ENCODE measurements around the gene KCNQ1.

KCNQ1 gene

DNA sequence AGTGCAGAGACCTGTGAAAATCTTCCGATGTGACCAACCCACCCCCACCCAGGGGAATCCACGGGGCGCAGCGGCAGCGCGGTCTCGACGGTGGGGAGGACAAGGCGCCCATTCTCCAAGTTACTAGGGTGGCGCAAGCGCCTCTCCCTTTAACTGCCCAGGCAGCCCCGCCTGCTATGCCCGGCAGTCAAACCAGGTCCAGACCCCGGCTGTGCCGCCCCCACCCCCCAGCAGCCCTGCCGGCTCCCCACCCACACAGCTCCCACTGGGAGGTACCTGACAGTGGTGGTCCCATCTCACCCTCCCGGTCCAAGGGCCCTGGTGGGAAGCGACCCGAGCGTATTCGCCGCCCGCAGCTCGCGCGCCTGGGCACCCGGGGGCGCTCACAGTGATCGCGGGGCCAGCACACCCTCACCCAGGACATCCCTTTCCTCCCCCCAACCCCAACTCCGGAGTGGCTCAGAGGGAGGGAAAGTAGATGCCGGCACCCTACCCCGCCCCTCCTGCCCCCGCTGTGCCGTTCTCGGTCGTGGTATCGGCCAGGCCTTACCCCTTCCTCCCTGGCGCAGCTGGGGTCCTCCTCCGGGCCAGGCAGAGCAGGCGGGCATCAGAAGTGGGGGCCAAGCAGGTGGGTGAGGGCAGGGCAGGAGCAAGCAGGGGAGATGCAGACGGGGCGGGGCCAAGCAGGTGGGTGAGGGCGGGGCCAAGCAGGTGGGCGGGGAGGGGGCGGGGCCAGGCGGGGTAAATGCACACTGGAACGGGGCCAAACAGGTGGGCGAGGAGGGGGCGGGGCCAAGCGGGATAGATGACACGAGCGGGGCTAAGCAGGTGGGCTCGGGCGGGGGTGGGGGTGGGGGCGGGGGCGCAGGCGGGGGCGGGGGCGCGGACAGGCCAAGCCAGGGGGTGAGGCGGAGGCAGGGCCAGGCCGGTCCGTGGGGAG, 657 bp upstream of the KCNQ1 start, which contains the start of gene TRPM5:
Gene TRPM5 (minus strand): TSS at position 634 of the 940 bp plus-strand sequence. CDS start 21,478 bp downstream, outside the sequence.
- H3K4me1 Mint-ChIP-seq, result peaks cover 47% of the 10 kb centered on the region
- H3K27me3 Mint-ChIP-seq, result no peaks in the 10 kb centered on the region
- no peaks in the 10 kb centered on the region for H3K9me3 Mint-ChIP-seq
- no peaks in the 10 kb centered on the region for H3K36me3 Mint-ChIP-seq
- peak within 1 kb of the TSS; percentile 77 for H3K27ac Mint-ChIP-seq
- H3K4me3 Mint-ChIP-seq, result peak within 1 kb of the TSS; percentile 90

DNA sequence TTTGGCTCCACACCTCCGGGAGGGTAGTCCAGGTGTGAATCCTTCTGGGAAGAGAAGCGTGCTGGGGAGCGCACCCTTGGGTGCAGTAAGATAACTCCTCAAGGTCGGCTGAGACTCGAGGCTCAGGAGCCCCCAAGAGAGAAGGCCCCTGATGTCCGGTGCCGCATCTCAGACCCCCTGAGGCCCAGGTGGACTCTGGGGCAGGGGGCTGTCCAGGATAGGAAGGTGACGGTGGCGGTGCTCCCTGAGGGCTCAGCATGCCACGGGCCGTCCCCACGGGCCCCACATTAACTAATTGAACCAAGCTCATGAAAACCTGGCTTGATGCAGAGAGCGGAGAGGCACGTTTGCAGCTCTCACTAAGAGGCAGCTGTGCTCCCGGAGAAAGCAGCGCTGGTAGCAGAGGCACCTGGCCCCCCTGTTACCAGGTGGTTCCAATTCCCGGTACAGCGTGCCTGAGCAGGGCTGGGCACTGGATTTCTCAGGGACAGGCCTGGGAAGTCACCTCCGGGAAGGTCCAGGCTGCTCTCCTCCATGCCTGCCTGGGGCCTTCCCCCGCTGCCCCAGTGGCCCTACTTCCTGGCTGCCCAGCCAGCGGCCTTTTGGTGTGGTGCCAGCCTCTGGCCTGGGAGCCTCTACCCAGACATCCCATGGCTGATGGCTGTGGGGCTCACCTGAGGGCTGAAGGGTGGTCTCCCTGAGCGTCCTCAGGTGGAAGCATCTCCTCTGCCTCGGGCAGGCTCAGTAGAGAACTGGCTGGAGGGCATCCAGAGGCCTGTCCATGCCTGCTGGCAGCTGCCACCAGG, 1.1 kb downstream of the KCNQ1 start:
- Mint-ChIP-seq H3K4me3 (peak overlapping the region; percentile 90), H3K27me3 (no peaks in the 10 kb centered on the region), H3K36me3 (no peaks in the 10 kb centered on the region), H3K4me1 (peaks cover 47% of the 10 kb centered on the region), H3K27ac (peak overlapping the region; percentile 77), H3K9me3 (no peaks in the 10 kb centered on the region)

DNA sequence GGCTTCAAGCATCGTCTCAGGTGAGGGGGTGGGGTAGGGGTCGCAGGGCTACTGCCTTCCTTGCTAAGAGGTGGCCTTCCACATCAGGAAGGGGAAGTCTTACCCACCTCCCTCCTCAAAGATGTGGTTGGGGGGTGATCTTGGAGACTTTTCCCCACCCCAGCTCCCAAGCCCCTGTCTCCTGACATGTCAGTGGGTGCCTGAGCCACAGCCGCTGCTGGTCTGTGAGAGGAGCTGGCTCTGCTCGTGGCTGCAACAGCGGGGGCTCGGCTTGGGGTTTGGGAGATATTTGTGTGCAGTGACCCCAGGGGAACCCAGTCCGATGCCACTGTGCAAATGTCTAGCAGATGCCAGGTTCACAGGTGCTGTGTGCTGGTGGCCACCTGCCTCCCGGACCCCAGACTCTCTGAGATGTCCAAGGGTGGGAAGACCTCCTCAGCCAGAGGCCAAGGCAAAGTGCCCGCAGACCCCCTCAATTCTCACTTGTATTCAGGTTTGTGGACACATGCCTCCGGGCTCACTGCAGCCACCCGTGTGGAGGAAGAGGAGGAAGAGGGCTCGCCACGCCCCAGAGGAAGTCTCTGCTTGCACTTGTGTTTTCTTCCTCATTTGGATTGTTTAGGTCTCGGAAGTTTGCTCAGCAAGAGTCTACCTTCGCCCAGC, 1.9 kb downstream of the KCNQ1 start:
- H3K36me3 Mint-ChIP-seq, result no peaks in the 10 kb centered on the region
- no peaks in the 10 kb centered on the region for H3K27me3 Mint-ChIP-seq
- H3K27ac Mint-ChIP-seq, result no peak overlapping the region
- H3K4me3 Mint-ChIP-seq, result peak overlapping the region; percentile 90
- no peaks in the 10 kb centered on the region for H3K9me3 Mint-ChIP-seq
- H3K4me1 Mint-ChIP-seq, result peaks cover 47% of the 10 kb centered on the region

DNA sequence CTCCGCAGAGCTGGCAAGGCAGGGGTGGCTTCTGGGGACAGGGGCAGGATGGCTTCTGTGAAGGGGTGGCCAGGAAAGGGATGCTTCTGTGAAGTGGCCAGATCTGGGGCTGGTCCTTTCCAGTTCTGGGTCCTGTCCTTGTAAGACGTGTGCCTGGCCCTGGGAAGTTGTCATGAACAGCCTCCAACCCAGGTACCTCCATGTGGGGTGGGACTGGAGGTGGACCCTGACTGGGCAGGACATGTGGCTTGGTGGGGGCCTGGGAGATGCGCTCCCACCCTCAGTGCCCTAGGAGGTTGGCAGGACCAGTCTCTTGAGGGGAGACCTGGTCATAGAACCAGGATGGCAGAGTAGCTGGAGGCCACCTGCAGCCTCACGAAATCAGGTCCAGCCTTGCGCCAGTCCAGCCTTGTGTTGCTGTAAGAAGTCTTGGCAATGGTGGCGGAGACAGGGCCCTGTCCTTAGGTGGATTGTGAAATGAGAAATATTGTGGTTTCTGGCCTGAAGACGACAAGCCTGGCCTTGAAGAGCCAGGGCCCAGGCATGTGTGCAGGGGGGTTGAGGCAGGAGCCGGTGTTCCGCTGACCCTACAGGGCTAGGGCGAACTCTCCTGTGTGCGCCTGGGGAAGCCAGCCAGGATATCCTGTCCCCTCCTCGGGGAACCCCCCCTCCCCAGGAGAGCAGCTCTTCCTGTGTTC, 2.6 kb downstream of the KCNQ1 start:
- H3K27me3 Mint-ChIP-seq, result no peaks in the 10 kb centered on the region

DNA sequence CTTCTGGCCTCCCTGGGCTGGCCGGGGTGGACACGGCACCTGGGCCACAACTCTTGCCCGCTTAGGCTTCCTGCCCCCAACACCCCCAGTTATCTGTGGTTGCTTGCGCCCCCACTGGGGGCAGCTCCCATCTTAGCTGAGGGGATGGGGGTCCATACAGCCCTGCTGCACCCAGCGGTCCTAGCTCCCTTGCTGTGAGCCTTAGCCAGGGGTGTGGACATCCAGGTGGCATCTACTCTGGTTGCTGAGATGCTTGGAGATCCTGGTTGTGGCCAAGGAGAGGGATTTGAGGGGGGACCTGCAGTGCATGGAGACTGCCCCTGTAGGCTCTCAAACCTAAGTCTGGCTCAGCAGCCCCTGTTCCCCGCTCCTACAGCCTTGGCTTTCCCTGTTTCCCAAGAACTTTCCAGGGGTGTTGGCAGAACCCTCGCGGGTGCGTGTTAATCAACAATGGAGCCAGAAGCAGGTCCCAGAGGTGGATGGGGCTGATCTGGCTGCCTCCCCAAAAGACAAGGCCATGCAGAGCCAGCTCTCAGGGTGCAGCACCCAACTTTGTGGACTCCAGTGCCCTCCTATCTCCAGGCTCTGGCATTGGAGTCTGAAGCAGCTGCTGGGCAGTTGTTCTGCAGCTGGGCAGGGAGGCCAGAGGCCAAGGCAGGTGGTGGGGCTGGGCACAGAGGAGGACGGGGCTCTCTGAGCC, 3.3 kb downstream of the KCNQ1 start:
- peaks cover 1% of the 10 kb centered on the region for H3K36me3 Mint-ChIP-seq
- H3K9me3 Mint-ChIP-seq, result no peaks in the 10 kb centered on the region
- H3K4me3 Mint-ChIP-seq, result no peak overlapping the region
- H3K27me3 Mint-ChIP-seq, result no peaks in the 10 kb centered on the region
- peaks cover 34% of the 10 kb centered on the region for H3K4me1 Mint-ChIP-seq
- H3K27ac Mint-ChIP-seq, result no peak overlapping the region

More for the DNA sequence above, 2.6 kb downstream of the KCNQ1 start:
- Mint-ChIP-seq H3K4me1 (peaks cover 41% of the 10 kb centered on the region), H3K4me3 (peak overlapping the region; percentile 90), H3K36me3 (peaks cover 1% of the 10 kb centered on the region), H3K27ac (peak overlapping the region; percentile 24), H3K9me3 (no peaks in the 10 kb centered on the region)

DNA sequence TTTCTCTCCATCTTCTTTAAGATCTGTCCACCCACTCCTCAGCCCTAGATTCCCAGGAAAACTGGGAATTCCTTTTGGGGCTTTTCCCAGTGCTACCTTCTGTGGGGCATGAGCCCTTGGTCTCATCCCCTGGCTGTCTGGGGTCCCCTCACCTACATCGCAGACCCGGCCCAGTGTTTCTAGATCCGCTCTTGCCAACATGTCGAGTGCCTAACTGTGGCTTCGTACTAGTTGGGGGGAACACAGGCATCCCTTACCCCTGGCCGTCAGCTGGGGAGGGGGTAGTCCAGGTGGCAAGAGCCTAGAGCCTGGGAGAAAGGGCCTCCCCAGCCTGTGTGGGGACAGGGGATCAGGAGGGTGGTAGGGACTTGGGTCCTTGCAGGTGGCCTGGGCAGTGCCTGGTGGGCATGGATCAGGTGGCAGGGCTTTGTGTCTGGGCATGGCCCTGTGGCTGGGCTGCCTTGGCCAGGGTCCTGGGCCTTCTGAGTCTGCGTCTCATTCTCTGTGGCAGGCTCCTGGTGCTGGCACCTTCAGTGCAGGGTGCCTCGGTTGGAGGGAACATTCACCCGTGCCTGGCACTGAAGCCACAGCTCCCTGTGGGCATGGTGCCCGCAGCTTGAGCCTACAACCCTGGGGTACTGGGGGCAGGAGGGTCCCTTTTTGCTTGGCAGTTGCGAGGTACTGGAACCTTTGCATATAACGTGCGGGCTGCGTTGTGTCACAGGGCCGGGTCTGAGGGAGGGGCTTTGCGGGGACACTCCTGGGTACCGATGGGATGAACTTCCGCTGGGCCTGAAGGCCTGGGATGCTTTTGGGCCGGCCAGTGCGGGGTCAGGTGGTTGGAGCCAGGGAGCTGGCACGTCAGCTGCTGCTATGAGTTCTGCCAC, 4.1 kb downstream of the KCNQ1 start:
- Mint-ChIP-seq H3K4me1 (peaks cover 29% of the 10 kb centered on the region), H3K27me3 (no peaks in the 10 kb centered on the region), H3K4me3 (peak overlapping the region; percentile 54), H3K9me3 (no peaks in the 10 kb centered on the region), H3K36me3 (peaks cover 1% of the 10 kb centered on the region), H3K27ac (peak overlapping the region; percentile 62)

DNA sequence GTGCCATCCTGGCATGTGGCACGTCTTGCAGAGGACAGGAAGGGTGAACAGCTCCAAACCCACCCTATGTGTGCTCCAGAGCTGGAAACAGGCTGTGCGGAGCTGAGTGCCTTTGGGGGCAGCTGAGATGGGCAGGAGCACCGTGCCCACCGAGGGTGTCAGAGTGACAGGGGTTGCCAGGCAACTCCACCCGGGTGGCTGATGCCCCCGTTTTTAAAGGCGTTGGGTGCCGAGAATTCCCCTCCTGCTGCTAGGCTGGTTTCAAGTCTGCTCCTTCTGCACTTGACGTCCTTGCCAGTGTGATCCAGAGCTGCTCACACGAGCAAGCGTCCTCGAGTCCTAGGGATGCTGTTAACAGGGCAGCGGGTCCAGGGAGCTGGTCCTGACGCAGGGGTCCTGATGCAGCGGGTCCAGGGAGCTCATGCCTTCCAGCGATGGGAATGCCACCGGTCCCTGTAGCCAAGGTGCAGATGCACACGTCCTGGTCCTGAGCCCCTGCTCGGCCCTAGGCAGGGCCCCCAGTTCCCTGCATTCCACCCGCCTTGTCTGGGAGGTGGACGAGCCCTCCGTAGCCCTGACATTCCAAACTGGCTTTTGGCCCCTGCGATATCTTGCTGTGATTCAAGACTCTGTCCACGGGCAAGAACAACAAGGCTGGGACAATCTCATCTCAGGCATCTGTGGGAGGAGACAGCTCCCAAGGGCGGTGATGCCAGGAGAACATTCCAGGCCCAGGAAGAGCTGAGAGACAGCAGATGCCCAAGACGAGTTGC, 4.9 kb downstream of the KCNQ1 start:
- H3K27ac Mint-ChIP-seq, result no peak overlapping the region

DNA sequence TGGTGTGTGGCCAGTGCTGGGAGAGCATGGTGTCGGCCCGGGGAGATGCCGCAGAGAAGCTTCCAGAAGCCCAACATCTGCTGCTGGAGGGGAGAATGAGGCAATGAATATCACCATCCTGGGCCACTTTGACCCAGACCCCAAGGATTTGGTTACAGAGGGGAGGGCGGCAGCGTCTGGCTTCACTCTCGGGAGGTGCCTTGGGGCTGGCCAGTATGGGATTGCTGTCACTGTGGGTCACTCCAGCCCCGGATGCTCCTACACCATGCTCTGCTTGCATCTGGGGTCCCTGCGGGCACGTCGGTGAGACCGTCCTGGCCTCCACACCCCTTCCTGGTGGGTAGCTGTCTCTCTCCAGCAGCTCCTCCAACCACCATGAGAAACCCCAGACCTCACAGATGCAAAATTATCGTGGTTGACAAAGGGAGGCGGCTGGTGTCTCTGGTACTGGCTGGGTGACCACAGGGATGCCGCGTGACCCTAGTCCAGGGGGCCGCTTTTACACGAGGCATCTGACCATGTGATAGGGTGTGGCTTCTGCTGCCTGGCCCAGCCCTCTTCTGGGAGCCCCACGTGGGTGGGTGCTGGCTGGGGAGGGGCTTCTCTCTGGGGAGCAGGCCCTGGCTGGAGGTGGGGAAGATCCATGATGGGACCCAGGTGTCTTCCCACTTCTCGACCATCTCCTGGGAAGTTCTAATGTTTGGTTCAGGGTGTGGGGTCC, 5.7 kb downstream of the KCNQ1 start:
- no peak overlapping the region for H3K27ac Mint-ChIP-seq
- H3K36me3 Mint-ChIP-seq, result peaks cover 1% of the 10 kb centered on the region
- H3K4me3 Mint-ChIP-seq, result no peak overlapping the region
- no peaks in the 10 kb centered on the region for H3K27me3 Mint-ChIP-seq
- no peaks in the 10 kb centered on the region for H3K9me3 Mint-ChIP-seq
- peaks cover 25% of the 10 kb centered on the region for H3K4me1 Mint-ChIP-seq

More for the DNA sequence above, 4.9 kb downstream of the KCNQ1 start:
- H3K4me1 Mint-ChIP-seq, result peaks cover 29% of the 10 kb centered on the region
- H3K27me3 Mint-ChIP-seq, result no peaks in the 10 kb centered on the region
- no peak overlapping the region for H3K4me3 Mint-ChIP-seq
- H3K36me3 Mint-ChIP-seq, result peaks cover 1% of the 10 kb centered on the region
- no peaks in the 10 kb centered on the region for H3K9me3 Mint-ChIP-seq

DNA sequence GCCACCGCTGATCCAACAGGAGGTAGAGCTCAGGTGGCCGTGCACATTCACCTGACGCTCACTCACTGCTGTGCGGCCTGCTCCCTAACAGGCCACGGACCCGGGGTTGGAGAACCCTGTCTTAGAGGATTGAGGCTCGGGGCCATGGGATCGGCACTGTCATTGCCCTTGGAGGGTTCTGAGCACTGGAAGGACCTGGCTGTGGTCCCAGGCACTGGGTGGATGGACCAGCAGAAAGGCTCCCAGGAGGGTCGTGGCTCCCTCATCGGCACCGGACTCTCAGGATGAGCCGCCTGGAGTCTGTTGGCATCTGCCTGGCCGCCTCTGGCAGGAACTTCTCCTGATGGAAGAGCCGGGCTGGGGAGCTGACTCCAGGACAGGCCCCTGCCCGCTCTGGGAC, 6.5 kb downstream of the KCNQ1 start:
- Mint-ChIP-seq H3K36me3 (peaks cover 1% of the 10 kb centered on the region), H3K4me3 (no peak overlapping the region)

DNA sequence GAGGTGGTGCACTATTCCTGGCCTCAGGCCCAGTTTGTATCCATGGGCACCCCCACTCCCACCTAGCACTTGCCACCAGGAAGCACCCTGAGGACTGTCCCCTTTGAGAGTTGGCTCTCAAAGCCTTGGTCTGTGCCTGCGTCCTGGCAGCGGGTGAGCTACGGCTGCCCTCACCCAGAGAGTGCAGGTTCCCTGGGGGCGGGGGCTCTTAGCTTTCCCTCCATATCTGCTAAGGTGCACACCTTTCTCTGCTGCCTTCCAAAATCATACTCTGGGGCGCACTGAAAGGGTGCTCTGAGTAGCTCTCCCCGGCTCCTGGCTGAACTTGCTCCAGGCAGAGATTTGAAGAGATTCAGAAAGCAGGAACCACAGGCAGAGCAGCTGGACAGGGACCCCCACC, 7.1 kb downstream of the KCNQ1 start:
- Mint-ChIP-seq H3K9me3 (no peaks in the 10 kb centered on the region), H3K4me1 (peaks cover 18% of the 10 kb centered on the region), H3K4me3 (no peak overlapping the region), H3K36me3 (peaks cover 1% of the 10 kb centered on the region), H3K27ac (no peak overlapping the region), H3K27me3 (no peaks in the 10 kb centered on the region)

More for the DNA sequence above, 6.5 kb downstream of the KCNQ1 start:
- H3K9me3 Mint-ChIP-seq, result no peaks in the 10 kb centered on the region
- H3K4me1 Mint-ChIP-seq, result peaks cover 24% of the 10 kb centered on the region
- H3K27me3 Mint-ChIP-seq, result no peaks in the 10 kb centered on the region
- H3K27ac Mint-ChIP-seq, result no peak overlapping the region

DNA sequence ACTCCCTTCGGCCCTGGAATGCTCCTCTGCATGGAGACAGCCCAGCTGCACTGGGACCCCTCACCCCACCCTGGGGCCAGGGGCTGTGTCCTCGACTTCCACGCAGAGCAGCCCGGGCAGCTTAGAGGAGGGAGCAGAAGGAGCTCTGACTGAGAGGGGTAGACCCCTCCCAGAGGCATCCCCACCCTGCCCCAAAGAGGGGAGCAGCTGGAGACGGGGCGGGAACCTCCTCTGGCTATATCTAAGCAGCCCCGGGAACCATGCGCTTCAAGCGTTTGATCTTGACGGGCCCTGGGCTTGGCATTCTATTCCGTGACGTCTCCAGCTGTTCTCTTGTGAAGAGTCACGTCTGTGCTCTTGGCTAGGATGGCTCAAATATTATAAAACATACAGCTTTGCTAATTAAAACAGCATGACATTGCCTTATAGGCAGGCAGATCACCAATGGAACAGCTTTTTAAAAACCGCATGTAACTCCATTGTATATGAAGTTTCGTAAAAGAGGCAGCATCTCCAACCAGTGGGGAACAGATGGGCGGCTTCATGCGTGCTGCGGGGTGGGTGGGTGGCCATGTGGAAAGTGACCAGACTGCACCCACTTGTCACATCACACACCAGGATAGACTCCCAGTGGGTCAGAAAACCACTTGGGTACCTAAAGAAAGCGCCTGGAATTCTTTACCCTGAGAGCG, 7.7 kb downstream of the KCNQ1 start:
- H3K4me3 Mint-ChIP-seq, result no peak overlapping the region
- no peaks in the 10 kb centered on the region for H3K9me3 Mint-ChIP-seq
- peaks cover 1% of the 10 kb centered on the region for H3K36me3 Mint-ChIP-seq
- no peak overlapping the region for H3K27ac Mint-ChIP-seq
- H3K4me1 Mint-ChIP-seq, result peaks cover 15% of the 10 kb centered on the region
- no peaks in the 10 kb centered on the region for H3K27me3 Mint-ChIP-seq

DNA sequence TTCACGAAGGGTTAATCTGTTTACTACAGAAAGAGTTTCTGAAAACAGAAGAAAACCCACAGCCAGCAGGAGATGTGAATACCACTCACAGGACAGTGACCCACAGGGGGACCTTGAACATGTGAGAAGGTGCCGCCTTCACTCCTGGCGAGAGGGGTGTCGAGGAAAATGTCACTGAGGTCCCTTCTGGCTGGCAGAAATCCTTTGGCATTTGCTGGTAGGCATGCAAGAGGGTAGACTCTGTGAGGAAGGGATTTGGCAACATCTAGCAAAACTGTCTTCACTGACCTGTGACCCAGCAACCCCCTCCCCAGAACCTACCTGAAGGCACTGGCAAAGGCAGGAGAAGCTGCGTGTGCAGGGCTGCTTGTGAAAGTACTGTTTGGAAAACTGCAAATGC, 8.6 kb downstream of the KCNQ1 start:
- Mint-ChIP-seq H3K4me1 (peaks cover 7% of the 10 kb centered on the region), H3K9me3 (no peaks in the 10 kb centered on the region), H3K36me3 (peaks cover 1% of the 10 kb centered on the region), H3K27me3 (no peaks in the 10 kb centered on the region), H3K4me3 (no peak overlapping the region), H3K27ac (no peak overlapping the region)

Measured in activated naive CD4-positive, alpha-beta T cell treated with anti-CD3 and anti-CD28 coated beads, Interleukin-2, amount 50 U/mL, for 24 hours (primary cell).